Measurements from ENCODE around the gene TBC1D30. TPM values are rescaled to one million over a fixed set of nuclear protein-coding genes. Genes with fewer than 3 reads are reported as not detected.

TBC1D30 gene
- total RNA-seq, 4 donors from 2014 or later = 1.8 to 8.0 (median 3.5) TPM

DNA sequence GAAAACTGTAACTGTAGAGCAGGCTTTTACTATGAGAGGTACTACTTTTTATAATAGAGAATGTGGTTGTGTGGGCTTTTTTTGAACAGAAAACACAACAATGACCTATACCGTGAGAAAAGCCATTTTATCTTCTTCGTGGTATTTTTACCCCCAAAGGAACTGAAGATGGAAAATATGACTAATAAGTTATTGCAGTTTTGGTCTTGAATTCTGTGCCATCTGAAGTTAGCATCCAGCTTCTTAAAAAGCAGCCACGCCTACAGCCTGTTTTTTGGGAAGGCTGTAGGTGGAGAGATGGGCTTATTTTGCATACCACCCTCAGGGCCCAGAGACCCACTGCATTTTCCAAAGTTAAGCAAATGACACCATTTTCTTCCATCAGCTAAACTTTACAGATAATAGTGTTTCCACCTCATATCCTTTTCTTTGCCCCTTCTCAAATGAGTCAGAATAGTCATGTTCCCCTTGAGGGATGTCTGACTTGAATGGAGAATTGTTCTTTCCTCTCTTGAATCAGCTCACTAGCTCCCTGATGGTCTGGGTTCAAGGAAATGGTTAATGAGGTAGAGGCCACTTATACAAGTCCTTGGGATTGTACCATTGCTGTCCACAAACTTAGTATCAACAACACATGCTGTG lies 53.0 kb downstream of the TBC1D30 start:
- Histone ChIP-seq H3K4me3 (no peak overlapping the region), H3K36me3 (no peaks in the 10 kb centered on the region), H3K27ac (no peak overlapping the region), H3K9me3 (no peaks in the 10 kb centered on the region), H3K4me1 (no peaks in the 10 kb centered on the region), H3K27me3 (no peaks in the 10 kb centered on the region)
- intact Hi-C loops (cut with DNase I) = no loop called here
- TF ChIP-seq, protein P1, sequence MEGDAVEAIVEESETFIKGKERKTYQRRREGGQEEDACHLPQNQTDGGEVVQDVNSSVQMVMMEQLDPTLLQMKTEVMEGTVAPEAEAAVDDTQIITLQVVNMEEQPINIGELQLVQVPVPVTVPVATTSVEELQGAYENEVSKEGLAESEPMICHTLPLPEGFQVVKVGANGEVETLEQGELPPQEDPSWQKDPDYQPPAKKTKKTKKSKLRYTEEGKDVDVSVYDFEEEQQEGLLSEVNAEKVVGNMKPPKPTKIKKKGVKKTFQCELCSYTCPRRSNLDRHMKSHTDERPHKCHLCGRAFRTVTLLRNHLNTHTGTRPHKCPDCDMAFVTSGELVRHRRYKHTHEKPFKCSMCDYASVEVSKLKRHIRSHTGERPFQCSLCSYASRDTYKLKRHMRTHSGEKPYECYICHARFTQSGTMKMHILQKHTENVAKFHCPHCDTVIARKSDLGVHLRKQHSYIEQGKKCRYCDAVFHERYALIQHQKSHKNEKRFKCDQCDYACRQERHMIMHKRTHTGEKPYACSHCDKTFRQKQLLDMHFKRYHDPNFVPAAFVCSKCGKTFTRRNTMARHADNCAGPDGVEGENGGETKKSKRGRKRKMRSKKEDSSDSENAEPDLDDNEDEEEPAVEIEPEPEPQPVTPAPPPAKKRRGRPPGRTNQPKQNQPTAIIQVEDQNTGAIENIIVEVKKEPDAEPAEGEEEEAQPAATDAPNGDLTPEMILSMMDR (IDR thresholded peaks at IDR 0.05) = no peak
- TF ChIP-seq POLR2A (IDR thresholded peaks at IDR 0.05) = no peak
- 64 to 79% methylated on average over 3 of the region's 3 CpGs for WGBS, 2 donors
- DNase-seq = no peak

DNA sequence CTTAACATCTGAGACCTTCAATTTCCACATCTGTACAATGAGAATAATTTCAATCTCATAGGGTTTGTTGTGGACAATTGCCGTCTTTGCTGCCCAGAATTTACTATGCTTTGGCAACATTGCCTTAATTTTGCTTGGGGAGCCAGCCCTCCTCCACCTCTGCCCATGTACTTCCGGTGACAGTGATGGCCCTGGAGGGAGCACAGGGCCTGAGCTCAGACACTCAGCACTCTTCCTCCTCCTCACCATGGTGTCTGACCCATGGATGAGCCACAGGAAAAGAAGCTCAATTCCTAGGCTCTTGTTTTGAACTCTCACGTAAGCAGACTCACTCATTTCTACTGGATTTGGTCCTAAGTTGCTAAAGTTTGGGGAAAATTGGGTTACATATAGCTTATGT lies 58.2 kb downstream of the TBC1D30 start:
- TF ChIP-seq, protein P1 (IDR thresholded peaks at IDR 0.05) = no peak
- TF ChIP-seq POLR2A (IDR thresholded peaks at IDR 0.05) = no peak
- no peak overlapping the region for H3K4me3 ChIP-seq
- no peak for DNase-seq
- WGBS, 2 donors = 95 to 97% methylated on average over 2 to 3 of the region's 3 CpGs
- no peaks in the 10 kb centered on the region for H3K27me3 ChIP-seq
- H3K9me3 ChIP-seq = no peaks in the 10 kb centered on the region
- no peaks in the 10 kb centered on the region for H3K4me1 ChIP-seq
- no peaks in the 10 kb centered on the region for H3K36me3 ChIP-seq
- intact Hi-C loops (cut with DNase I) = no loop called here
- H3K27ac ChIP-seq = no peak overlapping the region

DNA sequence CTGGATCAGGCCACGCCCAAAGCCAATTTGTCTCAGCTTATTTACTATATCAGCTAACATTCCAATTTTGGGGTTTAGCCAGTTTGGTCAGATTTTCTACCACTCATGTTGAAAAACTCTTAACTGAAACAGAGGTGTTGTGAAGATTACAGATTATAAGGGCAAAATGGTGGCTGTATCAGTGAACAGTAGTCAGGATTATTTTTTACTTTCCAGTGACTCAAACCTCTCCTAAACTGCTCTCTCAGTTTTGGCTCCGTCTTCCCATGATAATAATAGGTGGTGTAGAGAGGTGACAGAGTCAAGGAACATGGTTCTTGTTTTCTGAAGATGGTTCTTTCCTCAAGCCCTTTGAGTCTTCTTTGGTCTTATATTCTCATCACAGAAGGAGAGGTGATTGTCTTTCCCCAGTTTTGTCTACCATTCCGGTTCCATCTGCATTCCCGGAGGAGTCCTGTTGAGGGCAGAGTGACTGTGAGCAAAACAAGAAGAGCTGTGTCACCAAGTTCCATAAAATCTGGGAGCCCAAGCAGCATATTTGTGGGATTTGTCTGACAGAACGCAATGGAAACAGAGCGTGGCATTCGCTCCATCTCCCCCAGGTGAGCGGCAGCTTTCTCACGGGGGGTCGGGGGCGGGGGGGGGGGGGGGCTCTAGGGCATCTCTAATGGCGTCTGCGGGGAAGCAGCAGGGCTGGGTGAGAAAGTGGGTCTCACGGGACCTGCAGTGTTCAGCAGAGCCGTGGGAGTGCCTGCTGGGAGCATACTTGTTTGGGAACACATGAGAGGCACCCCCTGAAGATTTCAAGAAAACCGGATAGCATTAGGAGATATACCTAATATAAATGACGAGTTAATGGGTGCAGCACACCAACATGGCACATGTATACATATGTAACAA lies 59.1 kb downstream of the TBC1D30 start:
- no peak for DNase-seq
- TF ChIP-seq, protein P1 (IDR thresholded peaks at IDR 0.05) = no peak
- no peak for TF ChIP-seq POLR2A (IDR thresholded peaks at IDR 0.05)
- WGBS, 2 donors = 68 to 75% methylated on average over 8 to 10 of the region's 17 CpGs

DNA sequence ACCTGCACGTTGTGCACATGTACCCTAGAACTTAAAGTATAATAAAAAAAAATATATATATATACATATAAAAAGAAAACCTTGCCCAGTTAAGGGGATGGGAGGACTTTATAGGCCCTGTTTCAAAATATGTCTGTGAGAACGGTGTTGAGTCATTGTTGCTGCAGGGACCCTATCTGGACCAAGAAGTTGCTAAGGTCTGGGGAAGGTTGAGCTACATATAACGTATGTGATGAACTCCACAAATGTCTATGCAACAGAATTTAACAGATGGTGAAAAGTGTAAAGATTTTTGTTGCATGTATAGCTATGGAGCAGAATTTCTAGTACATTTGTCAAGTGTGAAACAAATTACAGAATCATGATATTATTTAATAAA lies 59.7 kb downstream of the TBC1D30 start:
- 72 to 76% methylated on average over 3 of the region's 3 CpGs for WGBS, 2 donors
- H3K9me3 ChIP-seq = no peaks in the 10 kb centered on the region
- no peak overlapping the region for H3K4me3 ChIP-seq
- no peak overlapping the region for H3K27ac ChIP-seq
- TF ChIP-seq, protein P1 (IDR thresholded peaks at IDR 0.05) = no peak
- no peaks in the 10 kb centered on the region for H3K36me3 ChIP-seq
- no peaks in the 10 kb centered on the region for H3K27me3 ChIP-seq
- intact Hi-C loops (cut with DNase I) = no loop called here
- no peaks in the 10 kb centered on the region for H3K4me1 ChIP-seq
- no peak for DNase-seq

More for the DNA sequence above, 59.1 kb downstream of the TBC1D30 start:
- Histone ChIP-seq H3K27me3 (no peaks in the 10 kb centered on the region), H3K27ac (no peak overlapping the region), H3K4me3 (no peak overlapping the region), H3K4me1 (no peaks in the 10 kb centered on the region), H3K36me3 (no peaks in the 10 kb centered on the region), H3K9me3 (no peaks in the 10 kb centered on the region)
- intact Hi-C loops (cut with DNase I) = no loop called here

DNA sequence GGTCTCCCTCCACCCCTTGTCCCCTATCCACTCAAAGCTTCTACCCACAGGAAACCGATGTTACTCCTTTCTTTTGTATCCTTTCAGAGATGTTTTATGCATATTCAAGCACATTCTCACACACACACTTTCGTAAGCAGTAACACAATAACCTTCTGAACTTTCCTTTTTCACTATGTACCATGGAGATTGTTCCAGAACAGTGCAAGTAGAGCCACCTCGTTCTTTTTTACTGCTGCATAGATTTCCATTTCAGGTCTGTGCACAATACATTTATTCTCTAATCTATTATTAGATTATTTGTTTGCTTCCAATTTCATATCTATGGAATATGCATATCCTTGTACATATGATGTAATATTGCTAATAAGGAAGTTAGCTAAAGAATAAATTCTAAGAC lies 60.3 kb downstream of the TBC1D30 start:
- 77 to 79% methylated on average over 3 of the region's 3 CpGs for WGBS, 2 donors
- Histone ChIP-seq H3K27ac (no peak overlapping the region), H3K36me3 (no peaks in the 10 kb centered on the region), H3K4me3 (no peak overlapping the region), H3K27me3 (peaks cover 0 to under 1% (median 0%) of the 10 kb centered on the region in 4 donors), H3K4me1 (no peaks in the 10 kb centered on the region), H3K9me3 (no peaks in the 10 kb centered on the region)
- no peak for DNase-seq
- intact Hi-C loops (cut with DNase I) = no loop called here
- TF ChIP-seq POLR2A (IDR thresholded peaks at IDR 0.05) = no peak
- TF ChIP-seq, protein P1 (IDR thresholded peaks at IDR 0.05) = no peak
